ENCODE results near the gene COPS7A.

Gene COPS7A

DNA sequence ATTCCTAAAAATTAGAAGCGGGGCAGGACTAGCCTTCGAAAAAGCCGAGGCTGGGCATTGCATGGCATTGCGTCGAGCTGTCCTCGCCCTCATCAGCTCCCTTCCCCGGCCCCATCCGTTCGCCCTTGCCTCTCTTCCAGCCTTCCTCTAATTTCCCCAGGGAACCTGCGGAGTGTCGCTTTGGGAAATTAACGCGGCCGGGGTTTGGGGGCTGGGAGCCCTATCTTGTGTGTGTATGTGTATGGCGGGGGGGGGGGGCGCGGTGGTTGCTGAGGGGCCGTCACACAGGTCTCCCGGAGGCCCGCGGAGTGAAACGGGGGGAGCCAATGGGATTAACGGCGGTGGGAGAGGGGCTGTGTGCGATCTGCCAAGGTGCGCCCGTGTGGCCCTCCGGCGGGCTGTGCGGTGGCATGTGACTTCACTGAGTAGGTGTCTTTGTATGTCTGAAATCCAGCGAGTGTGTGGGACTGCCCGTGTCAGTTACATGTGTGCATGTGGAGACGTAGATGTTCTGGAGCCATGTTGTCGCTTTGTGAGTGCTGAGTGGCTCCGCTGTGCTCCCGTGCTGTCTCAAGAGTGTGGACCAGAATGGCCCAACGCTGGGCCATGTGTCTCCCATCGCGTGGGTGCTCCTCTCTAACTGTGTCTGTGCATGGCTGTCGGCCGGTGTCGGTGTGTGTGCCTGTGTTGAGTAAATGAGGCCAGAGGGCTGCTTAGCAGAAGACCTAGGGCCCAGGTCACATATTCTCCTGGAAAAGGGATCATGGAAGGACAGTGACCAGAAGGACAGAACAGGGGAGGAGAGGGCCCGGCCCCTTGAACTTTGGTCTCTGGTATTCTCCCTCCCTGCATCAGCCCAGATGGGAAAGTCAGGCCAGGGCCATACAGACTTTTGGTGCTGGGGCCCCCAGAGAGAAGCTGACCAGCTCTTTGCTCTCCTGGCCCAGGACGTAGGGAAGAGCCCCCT, 43.8 kb downstream of the COPS7A start (continued):
- TF ChIP-seq ZNF121 (tag by site-specific recombination; IDR thresholded peaks at IDR 0.05) (no peak), SCRT2 (tag by site-specific recombination; IDR thresholded peaks at IDR 0.05) (no peak), KLF16 (tag by site-specific recombination; IDR thresholded peaks at IDR 0.05) (no peak), ZNF184 (tag by site-specific recombination; IDR thresholded peaks at IDR 0.05) (no peak), ZNF133 (tag by site-specific recombination; IDR thresholded peaks at IDR 0.05) (no peak), ZNF561 (tag by site-specific recombination; IDR thresholded peaks at IDR 0.05; ENCODE audit: borderline replicate concordance) (no peak), ZNF16 (tag by site-specific recombination; IDR thresholded peaks at IDR 0.05; ENCODE audit: low read depth) (no peak), ZBTB20 (tag by site-specific recombination; IDR thresholded peaks at IDR 0.05) (peak; percentile 8; the same call in 1 of the 2 replicates), ZNF473 (tag by site-specific recombination; IDR thresholded peaks at IDR 0.05) (no peak), ZNF239 (tag by site-specific recombination; IDR thresholded peaks at IDR 0.05) (no peak), SP7 (tag by site-specific recombination; IDR thresholded peaks at IDR 0.05) (peak; percentile 36; the same call in 1 of the 2 replicates), ZNF169 (tag by site-specific recombination; IDR thresholded peaks at IDR 0.05) (no peak), ZNF707 (tag by site-specific recombination; IDR thresholded peaks at IDR 0.05) (no peak), FEZF1 (tag by site-specific recombination; IDR thresholded peaks at IDR 0.05) (no peak), GLIS2 (tag by site-specific recombination; IDR thresholded peaks at IDR 0.05) (peak; percentile 60)
- TF ChIP-seq, protein P1, sequence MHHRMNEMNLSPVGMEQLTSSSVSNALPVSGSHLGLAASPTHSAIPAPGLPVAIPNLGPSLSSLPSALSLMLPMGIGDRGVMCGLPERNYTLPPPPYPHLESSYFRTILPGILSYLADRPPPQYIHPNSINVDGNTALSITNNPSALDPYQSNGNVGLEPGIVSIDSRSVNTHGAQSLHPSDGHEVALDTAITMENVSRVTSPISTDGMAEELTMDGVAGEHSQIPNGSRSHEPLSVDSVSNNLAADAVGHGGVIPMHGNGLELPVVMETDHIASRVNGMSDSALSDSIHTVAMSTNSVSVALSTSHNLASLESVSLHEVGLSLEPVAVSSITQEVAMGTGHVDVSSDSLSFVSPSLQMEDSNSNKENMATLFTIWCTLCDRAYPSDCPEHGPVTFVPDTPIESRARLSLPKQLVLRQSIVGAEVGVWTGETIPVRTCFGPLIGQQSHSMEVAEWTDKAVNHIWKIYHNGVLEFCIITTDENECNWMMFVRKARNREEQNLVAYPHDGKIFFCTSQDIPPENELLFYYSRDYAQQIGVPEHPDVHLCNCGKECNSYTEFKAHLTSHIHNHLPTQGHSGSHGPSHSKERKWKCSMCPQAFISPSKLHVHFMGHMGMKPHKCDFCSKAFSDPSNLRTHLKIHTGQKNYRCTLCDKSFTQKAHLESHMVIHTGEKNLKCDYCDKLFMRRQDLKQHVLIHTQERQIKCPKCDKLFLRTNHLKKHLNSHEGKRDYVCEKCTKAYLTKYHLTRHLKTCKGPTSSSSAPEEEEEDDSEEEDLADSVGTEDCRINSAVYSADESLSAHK (tag by site-specific recombination; IDR thresholded peaks at IDR 0.05): no peak
- TF ChIP-seq, protein P2, sequence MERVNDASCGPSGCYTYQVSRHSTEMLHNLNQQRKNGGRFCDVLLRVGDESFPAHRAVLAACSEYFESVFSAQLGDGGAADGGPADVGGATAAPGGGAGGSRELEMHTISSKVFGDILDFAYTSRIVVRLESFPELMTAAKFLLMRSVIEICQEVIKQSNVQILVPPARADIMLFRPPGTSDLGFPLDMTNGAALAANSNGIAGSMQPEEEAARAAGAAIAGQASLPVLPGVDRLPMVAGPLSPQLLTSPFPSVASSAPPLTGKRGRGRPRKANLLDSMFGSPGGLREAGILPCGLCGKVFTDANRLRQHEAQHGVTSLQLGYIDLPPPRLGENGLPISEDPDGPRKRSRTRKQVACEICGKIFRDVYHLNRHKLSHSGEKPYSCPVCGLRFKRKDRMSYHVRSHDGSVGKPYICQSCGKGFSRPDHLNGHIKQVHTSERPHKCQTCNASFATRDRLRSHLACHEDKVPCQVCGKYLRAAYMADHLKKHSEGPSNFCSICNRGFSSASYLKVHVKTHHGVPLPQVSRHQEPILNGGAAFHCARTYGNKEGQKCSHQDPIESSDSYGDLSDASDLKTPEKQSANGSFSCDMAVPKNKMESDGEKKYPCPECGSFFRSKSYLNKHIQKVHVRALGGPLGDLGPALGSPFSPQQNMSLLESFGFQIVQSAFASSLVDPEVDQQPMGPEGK (tag by site-specific recombination; IDR thresholded peaks at IDR 0.05): peak; percentile 49
- TF ChIP-seq, protein P3, sequence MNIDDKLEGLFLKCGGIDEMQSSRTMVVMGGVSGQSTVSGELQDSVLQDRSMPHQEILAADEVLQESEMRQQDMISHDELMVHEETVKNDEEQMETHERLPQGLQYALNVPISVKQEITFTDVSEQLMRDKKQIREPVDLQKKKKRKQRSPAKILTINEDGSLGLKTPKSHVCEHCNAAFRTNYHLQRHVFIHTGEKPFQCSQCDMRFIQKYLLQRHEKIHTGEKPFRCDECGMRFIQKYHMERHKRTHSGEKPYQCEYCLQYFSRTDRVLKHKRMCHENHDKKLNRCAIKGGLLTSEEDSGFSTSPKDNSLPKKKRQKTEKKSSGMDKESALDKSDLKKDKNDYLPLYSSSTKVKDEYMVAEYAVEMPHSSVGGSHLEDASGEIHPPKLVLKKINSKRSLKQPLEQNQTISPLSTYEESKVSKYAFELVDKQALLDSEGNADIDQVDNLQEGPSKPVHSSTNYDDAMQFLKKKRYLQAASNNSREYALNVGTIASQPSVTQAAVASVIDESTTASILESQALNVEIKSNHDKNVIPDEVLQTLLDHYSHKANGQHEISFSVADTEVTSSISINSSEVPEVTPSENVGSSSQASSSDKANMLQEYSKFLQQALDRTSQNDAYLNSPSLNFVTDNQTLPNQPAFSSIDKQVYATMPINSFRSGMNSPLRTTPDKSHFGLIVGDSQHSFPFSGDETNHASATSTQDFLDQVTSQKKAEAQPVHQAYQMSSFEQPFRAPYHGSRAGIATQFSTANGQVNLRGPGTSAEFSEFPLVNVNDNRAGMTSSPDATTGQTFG (tag by site-specific recombination; IDR thresholded peaks at IDR 0.05; ENCODE audit: borderline replicate concordance): no peak

DNA sequence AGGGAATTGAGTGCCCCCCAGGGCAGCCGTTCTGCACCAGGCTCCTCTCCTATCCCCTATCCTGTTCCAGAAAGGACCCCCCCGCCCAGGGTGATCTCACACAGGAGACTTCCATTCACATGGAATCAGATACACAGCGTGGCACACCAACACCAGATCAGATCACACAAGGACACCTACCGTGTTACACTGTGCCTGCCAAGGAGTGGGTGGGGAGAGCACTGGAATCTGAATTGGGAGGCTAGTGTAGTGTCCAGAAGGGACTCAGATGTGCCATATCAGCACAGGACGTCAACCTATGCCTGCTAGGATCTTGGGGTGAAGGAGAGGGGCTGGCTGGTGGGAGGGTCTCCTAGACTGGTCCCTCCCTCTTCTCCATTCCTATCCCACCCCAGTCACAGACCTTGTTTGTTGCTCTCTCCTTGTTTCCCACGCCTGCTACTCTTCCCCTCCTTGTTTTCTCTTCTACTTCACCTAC, 44.6 kb downstream of the COPS7A start:
- H3K27ac ChIP-seq (ENCODE audit: extremely low read depth, low read depth, low read length): peak overlapping the region; percentile 24
- POLR2A ChIA-PET: interaction anchor here (1.1 to 4.7 kb wide), 5 partner anchors 9 to 234 kb away, joined by 3 to 79 read pairs (median 6); partner anchors contain the start of genes COPS7A, GAPDH and MLF2
- peaks cover 31% of the 10 kb centered on the region for H3K4me1 ChIP-seq (ENCODE audit: control insufficient read depth, insufficient read depth, low read length)
- peaks cover 11 to 26% of the 10 kb centered on the region in 2 experiments; a peak in 2 of 3 replicates for H3K36me3 ChIP-seq (ENCODE audit: control insufficient read depth in 2 of 2, insufficient read depth in 1 of 2, low read length in 2 of 2)
- peak overlapping the region; percentile 77 for H3K4me3 ChIP-seq (ENCODE audit: low read depth, low read length)
- CTCF ChIA-PET: interaction anchor here (1.0 to 7.8 kb wide), 3 partner anchors 11 to 57 kb away, joined by 6 to 140 read pairs (median 71); partner anchors contain the start of gene MLF2
- H3K9me3 ChIP-seq (ENCODE audit: control insufficient read depth, insufficient read depth, low read depth, low read length): no peaks in the 10 kb centered on the region
- TF ChIP-seq, protein P4, sequence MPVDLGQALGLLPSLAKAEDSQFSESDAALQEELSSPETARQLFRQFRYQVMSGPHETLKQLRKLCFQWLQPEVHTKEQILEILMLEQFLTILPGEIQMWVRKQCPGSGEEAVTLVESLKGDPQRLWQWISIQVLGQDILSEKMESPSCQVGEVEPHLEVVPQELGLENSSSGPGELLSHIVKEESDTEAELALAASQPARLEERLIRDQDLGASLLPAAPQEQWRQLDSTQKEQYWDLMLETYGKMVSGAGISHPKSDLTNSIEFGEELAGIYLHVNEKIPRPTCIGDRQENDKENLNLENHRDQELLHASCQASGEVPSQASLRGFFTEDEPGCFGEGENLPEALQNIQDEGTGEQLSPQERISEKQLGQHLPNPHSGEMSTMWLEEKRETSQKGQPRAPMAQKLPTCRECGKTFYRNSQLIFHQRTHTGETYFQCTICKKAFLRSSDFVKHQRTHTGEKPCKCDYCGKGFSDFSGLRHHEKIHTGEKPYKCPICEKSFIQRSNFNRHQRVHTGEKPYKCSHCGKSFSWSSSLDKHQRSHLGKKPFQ (tag by site-specific recombination; IDR thresholded peaks at IDR 0.05): peak; percentile 75; the same call in 1 of the 2 replicates
- TF ChIP-seq, protein P2 (tag by site-specific recombination; IDR thresholded peaks at IDR 0.05): peak; percentile 81
- TF ChIP-seq ZIC2 (tag by site-specific recombination; IDR thresholded peaks at IDR 0.05): peak; percentile 70
- 0 out of 2 replicates have a peak, but pooled peaks have one; percentile 27 for TF ChIP-seq ZBTB7A (tag by site-specific recombination; IDR thresholded peaks at IDR 0.05; ENCODE audit: low read depth)
- no peak for TF ChIP-seq ZNF544 (tag by site-specific recombination; IDR thresholded peaks at IDR 0.05)
- TF ChIP-seq ZNF677 (tag by site-specific recombination; IDR thresholded peaks at IDR 0.05): no peak
